Measurements from ENCODE around the gene TCEA3. TPM values are rescaled to one million over a fixed set of nuclear protein-coding genes. Genes with fewer than 3 reads are reported as not detected.

Gene TCEA3
- total RNA-seq, 1 donor from 2014 or later: 9.7 TPM

DNA sequence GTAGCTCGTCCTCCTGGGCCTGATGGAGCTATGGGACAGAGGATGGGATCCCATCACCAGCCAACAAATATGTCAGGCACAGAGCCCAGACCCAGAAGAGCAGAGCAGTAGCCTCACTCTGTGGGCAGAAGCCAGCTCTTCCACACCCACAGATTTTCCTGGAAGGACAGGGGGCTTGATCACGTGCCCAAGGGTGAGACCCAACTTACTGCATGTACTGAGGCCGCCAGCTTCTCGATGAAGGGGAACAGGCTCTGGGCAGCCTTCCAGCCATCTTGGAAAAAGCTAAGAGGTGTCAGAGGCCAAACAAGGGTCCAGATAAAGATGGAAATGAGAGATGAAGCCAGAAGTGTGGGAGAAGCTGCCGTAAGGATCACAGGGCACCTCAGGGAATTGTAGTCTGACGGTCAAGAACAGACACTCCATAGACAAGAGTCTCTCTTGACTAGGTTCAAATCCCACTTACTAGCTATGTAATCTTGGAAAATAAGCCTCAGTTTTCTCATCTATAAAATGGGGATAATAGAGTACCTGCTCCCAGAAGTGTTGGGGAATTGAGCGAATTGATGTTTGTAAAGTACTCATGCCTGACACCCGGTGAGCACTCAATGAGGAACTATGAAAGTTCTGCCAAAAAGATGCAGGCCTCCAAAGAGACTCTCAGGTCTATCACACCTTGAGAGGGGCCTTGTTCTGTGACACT is 17.0 kb upstream of the TCEA3 start:
- peaks cover 7% of the 10 kb centered on the region for H3K27me3 Mint-ChIP-seq (ENCODE audit: unreplicated experiment)
- H3K27ac Mint-ChIP-seq (ENCODE audit: unreplicated experiment): no peak overlapping the region
- no peak overlapping the region for H3K4me3 Mint-ChIP-seq (ENCODE audit: unreplicated experiment)
- no peak for DNase-seq (ENCODE audit: low spot score)
- H3K9me3 Mint-ChIP-seq (ENCODE audit: unreplicated experiment): no peaks in the 10 kb centered on the region
- peaks cover 7% of the 10 kb centered on the region for H3K36me3 Mint-ChIP-seq (ENCODE audit: low read depth, unreplicated experiment)
- no peak for TF ChIP-seq CTCF (IDR thresholded peaks at IDR 0.05; ENCODE audit: unreplicated experiment)
- no peaks in the 10 kb centered on the region for H3K4me1 Mint-ChIP-seq (ENCODE audit: unreplicated experiment)

DNA sequence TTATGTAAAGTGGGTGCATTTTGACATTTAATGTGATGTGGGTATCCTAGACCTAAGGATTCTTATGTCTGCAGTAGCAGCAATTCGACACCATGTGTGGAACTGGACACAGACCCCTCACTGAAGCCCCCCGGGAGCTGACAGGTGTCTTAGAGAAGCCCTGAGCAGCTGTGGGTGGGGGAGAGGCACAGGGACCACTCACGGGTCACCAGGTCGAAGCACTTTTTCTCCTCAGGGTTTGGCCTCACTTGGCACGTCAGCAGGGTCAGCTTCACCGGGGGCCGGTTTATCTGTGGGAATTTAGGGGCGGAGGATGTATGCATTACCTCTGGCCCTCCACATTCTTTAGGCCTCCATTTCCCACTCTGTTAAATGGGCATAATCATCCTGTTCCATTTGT is 14.0 kb upstream of the TCEA3 start:
- TF ChIP-seq CTCF (IDR thresholded peaks at IDR 0.05; ENCODE audit: unreplicated experiment): no peak
- peaks cover 16% of the 10 kb centered on the region for H3K36me3 Mint-ChIP-seq (ENCODE audit: low read depth, unreplicated experiment)
- peaks cover 18% of the 10 kb centered on the region for H3K4me1 Mint-ChIP-seq (ENCODE audit: unreplicated experiment)
- DNase-seq (ENCODE audit: low spot score): no peak
- H3K4me3 Mint-ChIP-seq (ENCODE audit: unreplicated experiment): no peak overlapping the region
- H3K27ac Mint-ChIP-seq (ENCODE audit: unreplicated experiment): no peak overlapping the region
- peaks cover 4% of the 10 kb centered on the region for H3K9me3 Mint-ChIP-seq (ENCODE audit: unreplicated experiment)
- H3K27me3 Mint-ChIP-seq (ENCODE audit: unreplicated experiment): peaks cover 8% of the 10 kb centered on the region

- peaks cover 6% of the 10 kb centered on the region for H3K27me3 Mint-ChIP-seq (ENCODE audit: unreplicated experiment)
- H3K27ac Mint-ChIP-seq (ENCODE audit: unreplicated experiment): no peak overlapping the region
- TF ChIP-seq CTCF (IDR thresholded peaks at IDR 0.05; ENCODE audit: unreplicated experiment): no peak
- H3K4me1 Mint-ChIP-seq (ENCODE audit: unreplicated experiment): peaks cover 18% of the 10 kb centered on the region
- no peak for DNase-seq (ENCODE audit: low spot score)
- no peak overlapping the region for H3K4me3 Mint-ChIP-seq (ENCODE audit: unreplicated experiment)
- H3K36me3 Mint-ChIP-seq (ENCODE audit: low read depth, unreplicated experiment): peaks cover 22% of the 10 kb centered on the region
- peaks cover 4% of the 10 kb centered on the region for H3K9me3 Mint-ChIP-seq (ENCODE audit: unreplicated experiment)
Measured at GRCh38 chr1:23437355-23437664, 12.8 kb upstream of the TCEA3 start.

DNA sequence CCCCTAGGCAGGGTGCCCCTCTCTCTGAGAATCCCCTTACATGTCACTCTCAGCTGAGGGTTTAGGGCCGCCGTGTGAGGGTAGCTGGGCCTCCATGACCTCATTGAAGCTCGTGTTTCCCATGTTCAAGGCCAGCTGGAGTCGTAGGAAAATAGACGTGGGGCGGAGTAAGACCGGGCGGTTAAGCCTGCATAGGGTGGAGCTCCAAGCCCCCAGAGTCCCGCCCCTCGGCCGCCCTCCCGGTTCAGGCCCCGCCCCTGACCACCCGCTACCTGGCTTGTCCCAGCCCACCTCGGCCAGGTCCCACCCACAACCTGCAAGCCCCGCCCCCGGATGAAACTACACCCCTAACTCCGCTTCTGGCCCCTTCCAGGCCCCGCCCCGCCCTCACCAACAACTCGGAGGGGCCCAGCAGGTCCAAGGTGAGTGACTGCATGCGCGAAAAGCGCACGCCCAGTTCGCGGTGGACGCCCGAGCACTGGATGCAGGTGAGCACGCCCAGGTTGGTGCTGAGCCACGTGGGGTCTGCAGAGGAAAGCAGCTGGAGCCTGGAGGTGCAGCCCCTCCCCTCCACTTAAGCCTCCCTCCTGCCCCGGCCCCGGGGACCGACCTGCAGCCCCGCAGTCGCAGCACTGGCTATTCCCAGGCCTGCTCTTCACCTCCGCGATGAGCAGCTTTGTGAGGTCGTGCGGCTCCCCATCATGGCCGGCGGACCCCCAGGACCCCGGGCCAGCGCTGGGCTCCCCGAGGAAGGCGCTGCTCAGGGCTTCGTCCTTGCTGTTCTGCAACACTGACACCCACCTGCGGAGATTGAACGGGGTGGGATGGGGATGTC is 12.2 kb upstream of the TCEA3 start:
- Mint-ChIP-seq H3K9me3 (ENCODE audit: unreplicated experiment) (peaks cover 4% of the 10 kb centered on the region), H3K27me3 (ENCODE audit: unreplicated experiment) (peaks cover 6% of the 10 kb centered on the region), H3K4me1 (ENCODE audit: unreplicated experiment) (peaks cover 18% of the 10 kb centered on the region), H3K36me3 (ENCODE audit: low read depth, unreplicated experiment) (peaks cover 25% of the 10 kb centered on the region), H3K4me3 (ENCODE audit: unreplicated experiment) (no peak overlapping the region), H3K27ac (ENCODE audit: unreplicated experiment) (no peak overlapping the region)
- no peak for DNase-seq (ENCODE audit: low spot score)
- TF ChIP-seq CTCF (IDR thresholded peaks at IDR 0.05; ENCODE audit: unreplicated experiment): no peak

- TF ChIP-seq CTCF (IDR thresholded peaks at IDR 0.05; ENCODE audit: unreplicated experiment): no peak
- no peak for DNase-seq (ENCODE audit: low spot score)
- Mint-ChIP-seq H3K36me3 (ENCODE audit: low read depth, unreplicated experiment) (peaks cover 21% of the 10 kb centered on the region), H3K27me3 (ENCODE audit: unreplicated experiment) (peaks cover 6% of the 10 kb centered on the region), H3K27ac (ENCODE audit: unreplicated experiment) (no peak overlapping the region), H3K9me3 (ENCODE audit: unreplicated experiment) (peaks cover 4% of the 10 kb centered on the region), H3K4me1 (ENCODE audit: unreplicated experiment) (peaks cover 18% of the 10 kb centered on the region), H3K4me3 (ENCODE audit: unreplicated experiment) (no peak overlapping the region)
Measured at GRCh38 chr1:23434260-23434775, 9.8 kb upstream of the TCEA3 start.

All from endothelial cell (in vitro differentiated cells).